Measurements from ENCODE around the gene UCP2. TPM values are rescaled to one million over a fixed set of nuclear protein-coding genes. Genes with fewer than 3 reads are reported as not detected.

UCP2 gene
- total and polyA plus RNA-seq, 10 of the 15 experiments (the other 5 are each of a cell fraction or from before 2014, with no cell fraction given) = 32.9 to 248 (median 154) TPM

DNA sequence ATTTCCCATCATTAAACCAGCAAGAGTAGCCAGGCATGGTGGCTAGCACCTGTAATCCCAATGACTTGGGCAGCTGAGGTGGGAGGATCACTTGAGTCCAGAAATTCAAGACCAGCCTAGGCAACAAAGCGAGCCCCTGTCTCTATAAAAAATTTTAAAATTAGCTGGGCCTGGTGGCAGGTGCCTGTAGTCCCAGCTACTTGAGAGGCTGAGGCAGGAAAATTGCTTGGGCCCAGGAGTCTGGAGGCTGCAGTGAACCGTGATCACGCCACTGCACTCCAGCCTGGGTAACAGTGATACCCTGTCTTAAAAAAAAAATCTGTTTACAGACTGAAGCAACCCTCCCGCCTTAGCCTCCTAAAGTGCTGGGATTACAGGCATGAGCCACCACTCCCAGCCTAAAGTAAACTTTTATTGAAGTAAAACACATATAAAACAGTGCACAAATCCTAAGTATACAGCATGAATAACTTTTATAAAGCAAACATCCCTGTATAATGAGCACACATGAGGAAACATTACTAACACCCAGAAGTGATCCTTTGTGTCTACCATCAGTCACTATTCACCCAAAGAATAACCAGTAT, 13.6 kb upstream of the UCP2 start:
- peak overlapping the region; percentile 57; the same call in 1 of the 2 replicates for H3K27ac ChIP-seq (ENCODE audit: control insufficient read depth, insufficient read depth)
- no peak for TF ChIP-seq BRCA1 (IDR thresholded peaks at IDR 0.05; ENCODE audit: low read depth, low read length)
- TF ChIP-seq NFIC (IDR thresholded peaks at IDR 0.05; ENCODE audit: low read depth, low read length) = no peak
- TF ChIP-seq CUX1 (IDR thresholded peaks at IDR 0.05; ENCODE audit: insufficient replicate concordance, low read depth, low read length) = no peak
- TF ChIP-seq ZBTB33 (IDR thresholded peaks at IDR 0.05) = no peak
- TF ChIP-seq PAX8 (IDR thresholded peaks at IDR 0.05) = no peak
- no peak overlapping the region; the same call in 1 of the 2 replicates for H3K9ac ChIP-seq (ENCODE audit: control insufficient read depth, insufficient read depth, low read length)
- ChIA-PET RAD21 (ENCODE audit: unreplicated experiment) (interaction anchor here (0.8 to 2.6 kb wide), 4 partner anchors 14 to 24 kb away, joined by 3 to 30 read pairs (median 8); partner anchors contain the start of gene UCP2), SMC1A (ENCODE audit: uncharacterized antibody, unreplicated experiment) (interaction anchor here (0.6 to 2.7 kb wide), 8 partner anchors 9 to 1770 kb away, joined by 3 to 24 read pairs (median 6); partner anchors contain the start of gene UCP2), CTCF (interaction anchor here (1.6 to 2.1 kb wide), 2 partner anchors 9 to 33 kb away, joined by 4 to 11 read pairs; no protein-coding TSS in a partner anchor), POLR2A (interaction anchor here (0.5 to 3.6 kb wide), 2 partner anchors 16 to 359 kb away, joined by 3 to 25 read pairs; no protein-coding TSS in a partner anchor)
- 72% methylated on average over 4 of the region's 4 CpGs for WGBS (ENCODE audit: insufficient coverage, insufficient replicate concordance, low lambda C conversion rate, missing lambda C conversion rate)
- H3K9me3 ChIP-seq (replicated peaks; ENCODE audit: control insufficient read depth, insufficient read depth, low read length) = no peaks in the 10 kb centered on the region
- no peaks in the 10 kb centered on the region for H3K27me3 ChIP-seq (replicated peaks in 1 of 2; ENCODE audit: control insufficient read depth in 2 of 2, insufficient read depth in 2 of 2, low read length in 1 of 2)
- FAIRE-seq (no peak), ATAC-seq (no peak), DNase-seq (ENCODE audit: low read depth, low spot score) (no peak)
- no peaks in the 10 kb centered on the region for H3K36me3 ChIP-seq (ENCODE audit: control insufficient read depth in 2 of 2, insufficient read depth in 2 of 2, low read length in 1 of 2)
- BruUV-seq (replicated peaks) = no TSS peak
- H2AFZ ChIP-seq (ENCODE audit: control insufficient read depth, low read depth, low read length) = no peak overlapping the region
- H3K4me3 ChIP-seq = no peak overlapping the region
- H3K79me2 ChIP-seq (ENCODE audit: control insufficient read depth, insufficient read depth, low read length) = no peaks in the 10 kb centered on the region
- no peaks in the 10 kb centered on the region for H4K20me1 ChIP-seq (ENCODE audit: control insufficient read depth, insufficient read depth)
- in situ Hi-C loops (cut with MboI) = no loop called here
- H3K4me1 ChIP-seq (ENCODE audit: control insufficient read depth, insufficient read depth, low read length) = peaks cover 62% of the 10 kb centered on the region
- H3K4me2 ChIP-seq (ENCODE audit: control insufficient read depth, insufficient read depth) = peak overlapping the region; percentile 23; the same call in 1 of the 2 replicates
- intact Hi-C loops (cut with micrococcal nuclease; ENCODE audit: unreplicated experiment) = loop anchor here (2.0 to 10.0 kb wide), 2 partner anchors 15 to 1819 kb away; partner anchors contain the start of gene UVRAG

Measured in GM12878 (cell line).